Stimulated activated CD4-positive, alpha-beta T cell treated with anti-CD3 and anti-CD28 coated beads, Interleukin-1b, Interleukin-23, amount 100 ng/mL, for 4 hours (primary cell): Measurements from ENCODE around the gene FAM72B.
"Not testable (repeated sequence)": the region's sequence is repeated elsewhere in the genome, so short reads cannot be mapped to it uniquely, and the experiment has no call there.

Experiments used
- DNase-seq, 2 donors: peaks; one replicate each; pipeline ENCODE4 v3.0.0-alpha.2; 2020; ENCODE audit warnings: low read depth in 2 of 2

Gene FAM72B

GRCh38 chr1:121184290-121185127 is at the start of gene FAM72B, which contains the start of gene SRGAP2C:
FAM72B (minus strand) TSS chr1:121184340; CDS start chr1:121183489, 851 bp downstream.
SRGAP2C (plus strand) TSS chr1:121184975; CDS start chr1:121187447, 2,472 bp downstream.
- peak; percentile 68 to 79 for DNase-seq

GRCh38 chr1:121232445-121233125 is 48.4 kb upstream of the FAM72B start:
- not testable (repeated sequence) for DNase-seq

GRCh38 chr1:121230636-121231035 is 46.5 kb upstream of the FAM72B start:
- not testable (repeated sequence) for DNase-seq

- DNase-seq, result not testable (repeated sequence)
These were observed 43.6 kb upstream of the FAM72B start for GRCh38 chr1:121227544-121228330.

GRCh38 chr1:121226925-121227324 is 42.8 kb upstream of the FAM72B start:
- DNase-seq, result not testable (repeated sequence)

- DNase-seq, result not testable (repeated sequence)
These were observed 42.3 kb upstream of the FAM72B start for GRCh38 chr1:121226295-121226904.

GRCh38 chr1:121224714-121225113 is 40.6 kb upstream of the FAM72B start:
- not testable (repeated sequence) for DNase-seq

GRCh38 chr1:121221770-121222169 is 37.6 kb upstream of the FAM72B start:
- DNase-seq, result not testable (repeated sequence)

GRCh38 chr1:121216676-121217075 is 32.5 kb upstream of the FAM72B start:
- DNase-seq, result not testable (repeated sequence)

GRCh38 chr1:121215699-121216417 is 31.7 kb upstream of the FAM72B start:
- DNase-seq, result not testable (repeated sequence)

GRCh38 chr1:121214544-121215156 is 30.5 kb upstream of the FAM72B start:
- DNase-seq, result not testable (repeated sequence)

GRCh38 chr1:121213491-121213890 is 29.4 kb upstream of the FAM72B start:
- not testable (repeated sequence) for DNase-seq

GRCh38 chr1:121210778-121211177 is 26.6 kb upstream of the FAM72B start:
- DNase-seq, result not testable (repeated sequence)

GRCh38 chr1:121208375-121208774 is 24.2 kb upstream of the FAM72B start:
- not testable (repeated sequence) for DNase-seq

GRCh38 chr1:121207328-121207727 is 23.2 kb upstream of the FAM72B start:
- DNase-seq, result not testable (repeated sequence)

GRCh38 chr1:121205786-121206711 is 21.9 kb upstream of the FAM72B start:
- DNase-seq, result not testable (repeated sequence)

GRCh38 chr1:121202986-121203385 is 18.8 kb upstream of the FAM72B start:
- DNase-seq, result not testable (repeated sequence)

- DNase-seq, result not testable (repeated sequence)
These were observed 17.1 kb upstream of the FAM72B start for GRCh38 chr1:121200985-121201981.
